Measurements from ENCODE around the gene GATC.
A peak's percentile ranks its signal among the peaks of the same experiment; 100 is the strongest.
"Not testable (repeated sequence)": the region's sequence is repeated elsewhere in the genome, so short reads cannot be mapped to it uniquely, and the experiment has no call there.

GATC gene

DNA sequence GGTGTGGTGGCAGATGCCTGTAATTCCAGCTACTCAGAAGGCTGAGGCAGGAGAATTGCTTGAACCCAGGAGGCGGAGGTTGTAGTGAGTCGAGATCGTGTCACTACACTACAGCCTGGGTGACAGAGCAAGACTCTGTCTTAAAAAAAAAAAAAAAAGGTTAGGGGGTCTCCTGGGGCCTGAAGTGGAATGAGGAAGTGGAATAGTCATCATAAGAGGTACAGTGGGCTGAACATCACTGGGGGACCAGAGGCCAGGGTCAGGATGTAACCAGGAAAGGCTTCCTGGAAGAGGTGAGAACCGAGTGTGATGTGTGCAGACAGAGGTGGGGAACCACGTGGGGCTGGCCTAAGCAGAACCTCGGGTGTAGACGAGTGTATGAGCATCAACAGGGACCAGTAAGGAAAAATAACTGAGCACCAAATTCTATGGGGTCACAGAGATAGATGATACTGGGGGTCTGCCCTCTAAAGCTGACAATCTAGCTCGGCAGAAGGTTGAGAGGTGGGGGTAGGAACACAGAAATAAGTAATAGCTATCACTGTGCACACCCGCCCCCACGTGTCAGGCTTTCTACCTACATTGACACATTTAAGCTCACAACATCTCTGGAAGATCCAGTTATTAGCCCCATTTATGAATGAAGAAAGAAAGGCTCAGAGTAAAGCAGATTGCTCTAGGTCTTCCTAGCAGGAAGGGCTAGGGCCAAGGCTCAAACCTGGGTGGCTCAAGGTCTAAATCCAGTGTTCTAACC lies 13.3 kb upstream of the GATC start:
- H3K4me3 ChIP-seq (ENCODE audit: low read length): no peak overlapping the region
- no peak for DNase-seq (ENCODE audit: low read depth)
- TF ChIP-seq, protein P1, sequence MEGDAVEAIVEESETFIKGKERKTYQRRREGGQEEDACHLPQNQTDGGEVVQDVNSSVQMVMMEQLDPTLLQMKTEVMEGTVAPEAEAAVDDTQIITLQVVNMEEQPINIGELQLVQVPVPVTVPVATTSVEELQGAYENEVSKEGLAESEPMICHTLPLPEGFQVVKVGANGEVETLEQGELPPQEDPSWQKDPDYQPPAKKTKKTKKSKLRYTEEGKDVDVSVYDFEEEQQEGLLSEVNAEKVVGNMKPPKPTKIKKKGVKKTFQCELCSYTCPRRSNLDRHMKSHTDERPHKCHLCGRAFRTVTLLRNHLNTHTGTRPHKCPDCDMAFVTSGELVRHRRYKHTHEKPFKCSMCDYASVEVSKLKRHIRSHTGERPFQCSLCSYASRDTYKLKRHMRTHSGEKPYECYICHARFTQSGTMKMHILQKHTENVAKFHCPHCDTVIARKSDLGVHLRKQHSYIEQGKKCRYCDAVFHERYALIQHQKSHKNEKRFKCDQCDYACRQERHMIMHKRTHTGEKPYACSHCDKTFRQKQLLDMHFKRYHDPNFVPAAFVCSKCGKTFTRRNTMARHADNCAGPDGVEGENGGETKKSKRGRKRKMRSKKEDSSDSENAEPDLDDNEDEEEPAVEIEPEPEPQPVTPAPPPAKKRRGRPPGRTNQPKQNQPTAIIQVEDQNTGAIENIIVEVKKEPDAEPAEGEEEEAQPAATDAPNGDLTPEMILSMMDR (IDR thresholded peaks at IDR 0.05; ENCODE audit: insufficient read depth, low read depth, low read length, missing control alignments): no peak

DNA sequence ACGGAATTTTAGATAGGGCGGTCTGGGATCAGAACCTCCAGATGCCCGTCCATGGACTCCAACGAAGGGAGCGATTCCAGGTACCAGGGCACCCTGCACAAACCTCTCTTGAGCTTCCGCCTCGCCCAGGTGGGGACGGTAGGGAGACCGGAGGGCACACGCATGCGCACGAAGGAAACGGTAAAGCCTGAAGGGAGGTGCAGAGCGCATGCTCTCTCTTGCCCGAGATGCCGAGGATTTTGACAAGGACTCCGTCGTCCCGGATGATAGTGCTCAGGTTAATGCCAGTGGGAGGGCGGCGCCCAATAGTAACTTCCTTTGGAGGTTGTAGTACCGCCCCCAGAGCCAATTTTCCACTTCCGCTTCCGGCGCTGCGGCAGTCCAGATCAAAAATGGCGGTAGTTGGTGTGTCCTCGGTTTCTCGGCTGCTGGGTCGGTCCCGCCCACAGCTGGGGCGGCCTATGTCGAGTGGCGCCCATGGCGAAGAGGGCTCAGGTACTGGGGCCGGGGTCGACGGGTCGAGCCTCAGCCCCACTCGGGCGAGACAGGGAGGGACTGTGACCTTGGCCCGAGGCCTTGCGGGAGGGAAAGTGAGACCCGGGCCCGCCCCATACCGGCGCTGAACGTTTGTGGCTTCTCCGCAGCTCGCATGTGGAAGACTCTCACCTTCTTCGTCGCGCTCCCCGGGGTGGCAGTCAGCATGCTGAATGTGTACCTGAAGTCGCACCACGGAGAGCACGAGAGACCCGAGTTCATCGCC lies 8.3 kb upstream of the GATC start, which contains the start of gene COX6A1:
TSS of gene COX6A1 (plus strand) at position 379 of the 760 bp plus-strand sequence. CDS start at position 393, 14 bp downstream.
- TF ChIP-seq, protein P1 (IDR thresholded peaks at IDR 0.05; ENCODE audit: insufficient read depth, low read depth, low read length, missing control alignments): peak; percentile 13
- peak; percentile 99 for DNase-seq (ENCODE audit: low read depth)
- peak within 1 kb of the TSS; percentile 50 for H3K4me3 ChIP-seq (ENCODE audit: low read length)

GRCh38 chr12:120438495-120439198 lies 7.6 kb upstream of the GATC start:
- H3K4me3 ChIP-seq (ENCODE audit: low read length): peak overlapping the region; percentile 50
- peak; percentile 13 for DNase-seq (ENCODE audit: low read depth)
- TF ChIP-seq, protein P1 (IDR thresholded peaks at IDR 0.05; ENCODE audit: insufficient read depth, low read depth, low read length, missing control alignments): no peak

DNA sequence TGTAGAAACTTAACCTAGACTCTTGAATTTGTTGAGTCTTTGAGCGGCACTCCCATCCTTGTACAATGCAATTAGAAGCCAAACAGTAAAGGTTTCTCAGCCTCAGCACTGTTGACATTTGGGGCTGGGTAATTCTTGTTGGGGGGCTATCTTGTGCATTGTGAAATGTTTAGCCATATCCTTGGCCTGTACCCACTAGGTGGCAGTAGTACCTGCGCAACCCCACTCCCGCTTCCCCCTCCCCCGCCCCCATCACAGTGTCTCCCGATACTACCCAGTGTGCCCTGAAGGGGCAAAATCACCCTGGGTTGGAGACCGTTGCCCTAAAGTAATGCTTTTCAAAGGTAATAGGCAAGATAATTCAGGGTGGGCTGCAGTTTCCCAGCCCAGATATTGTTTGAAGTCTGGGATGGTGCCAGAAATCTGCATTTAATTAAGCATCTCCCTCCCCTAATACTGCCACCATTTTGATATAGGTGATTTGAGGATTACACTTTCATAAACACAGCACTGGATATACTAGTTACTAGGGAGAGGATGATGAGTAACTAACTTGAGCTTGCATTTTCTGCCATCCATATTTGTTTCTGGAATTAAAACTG lies 6.5 kb upstream of the GATC start:
- peak overlapping the region; percentile 22 for H3K4me3 ChIP-seq (ENCODE audit: low read length)
- DNase-seq (ENCODE audit: low read depth): peak; percentile 77
- TF ChIP-seq, protein P1 (IDR thresholded peaks at IDR 0.05; ENCODE audit: insufficient read depth, low read depth, low read length, missing control alignments): peak; percentile 67

DNA sequence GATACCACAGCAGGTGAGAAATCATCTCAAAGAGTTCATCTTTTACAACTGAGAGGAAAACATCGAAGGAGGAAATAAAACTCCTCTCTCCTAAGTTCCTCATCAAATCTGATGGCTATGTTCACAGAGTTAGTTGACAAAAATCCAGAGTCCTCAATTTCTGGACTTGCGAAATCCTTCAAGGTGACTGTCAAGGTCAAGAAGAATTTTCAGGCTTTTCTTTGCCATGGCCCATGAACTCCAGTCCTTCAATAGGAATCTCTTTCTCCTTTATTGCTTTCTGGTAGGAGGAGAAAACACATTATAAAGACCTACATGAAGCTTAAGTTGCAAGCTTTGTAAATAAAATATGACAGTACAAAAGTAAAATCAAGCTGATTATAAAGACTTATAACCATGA lies 1.6 kb upstream of the GATC start:
- TF ChIP-seq, protein P1 (IDR thresholded peaks at IDR 0.05; ENCODE audit: insufficient read depth, low read depth, low read length, missing control alignments): no peak
- DNase-seq (ENCODE audit: low read depth): no peak
- peak overlapping the region; percentile 93 for H3K4me3 ChIP-seq (ENCODE audit: low read length)

- DNase-seq (ENCODE audit: low read depth): not testable (repeated sequence)
Measured at GRCh38 chr12:120446844-120447178, 567 bp downstream of the GATC start.

GRCh38 chr12:120447992-120448391 lies 1.7 kb downstream of the GATC start:
- no peak for DNase-seq (ENCODE audit: low read depth)
- no peak overlapping the region for H3K4me3 ChIP-seq (ENCODE audit: low read length)
- TF ChIP-seq, protein P1 (IDR thresholded peaks at IDR 0.05; ENCODE audit: insufficient read depth, low read depth, low read length, missing control alignments): no peak

More at GRCh38 chr12:120446844-120447178, 567 bp downstream of the GATC start:
- H3K4me3 ChIP-seq (ENCODE audit: low read length): peak overlapping the region; percentile 93

- not testable (repeated sequence) for DNase-seq (ENCODE audit: low read depth)
Measured at GRCh38 chr12:120452524-120452923, 6.3 kb downstream of the GATC start.

More at GRCh38 chr12:120452524-120452923, 6.3 kb downstream of the GATC start:
- H3K4me3 ChIP-seq (ENCODE audit: low read length): not testable (repeated sequence)

Measured in epithelial cell of esophagus (primary cell).